H9 (cell line): ENCODE measurements around the gene TTC13. TPM values are rescaled to one million over a fixed set of nuclear protein-coding genes. Genes with fewer than 3 reads are reported as not detected.

Source experiments
- DNase-seq: peaks from one replicate; pipeline ENCODE4 v3.0.0-alpha.2; 2017
- H2AFZ ChIP-seq: one replicate; pipeline ENCODE4 v1.6.1; 2013; ENCODE audit warnings: mild to moderate bottlenecking, low read length, control low read depth, moderate library complexity
- H2AK5ac ChIP-seq: 2 replicates; pipeline ENCODE4 v1.6.1; 2013; ENCODE audit warnings: low read length, control low read depth, mixed read lengths; ENCODE audit not compliant: insufficient read length
- H2BK120ac ChIP-seq: one replicate; pipeline ENCODE4 v1.6.1; 2013; ENCODE audit warnings: low read depth, mild to moderate bottlenecking, low read length, control low read depth, inconsistent platforms; ENCODE audit not compliant: poor library complexity, severe bottlenecking
- H2BK12ac ChIP-seq: 2 replicates; pipeline ENCODE4 v1.6.1; 2013; ENCODE audit warnings: low read length, control low read depth, mixed read lengths, low read depth; ENCODE audit not compliant: insufficient read length
- H2BK15ac ChIP-seq: 2 replicates; pipeline ENCODE4 v1.6.1; 2013; ENCODE audit warnings: low read depth, low read length, control low read depth
- H2BK20ac ChIP-seq: one replicate; pipeline ENCODE4 v1.6.1; 2013; ENCODE audit warnings: low read depth, mild to moderate bottlenecking, low read length, control low read depth, inconsistent platforms; ENCODE audit not compliant: poor library complexity, severe bottlenecking
- H2BK5ac ChIP-seq: 2 replicates; pipeline ENCODE4 v1.6.1; 2013; ENCODE audit warnings: low read length, control low read depth, mixed read lengths; ENCODE audit not compliant: insufficient read length
- H3K14ac ChIP-seq: 2 replicates; pipeline ENCODE4 v1.6.1; 2013; ENCODE audit warnings: low read length, control low read depth; ENCODE audit not compliant: insufficient read depth
- H3K18ac ChIP-seq: 2 replicates; pipeline ENCODE4 v1.6.1; 2013; ENCODE audit warnings: low read depth, mild to moderate bottlenecking, mixed read lengths, low read length, control low read depth; ENCODE audit not compliant: insufficient read length
- H3K23ac ChIP-seq: 2 replicates; pipeline ENCODE4 v1.6.1; 2013; ENCODE audit warnings: low read length, control low read depth, mixed read lengths, low read depth; ENCODE audit not compliant: insufficient read length
- H3K23me2 ChIP-seq: 2 replicates; pipeline ENCODE4 v1.6.1; 2013; ENCODE audit warnings: low read depth, mild to moderate bottlenecking, mixed read lengths, low read length, control low read depth; ENCODE audit not compliant: insufficient read length, poor library complexity, severe bottlenecking
- H3K27ac ChIP-seq: 2 replicates; pipeline ENCODE4 v1.5.1; 2013; ENCODE audit warnings: low read length, control low read depth, mixed read lengths, low read depth; ENCODE audit not compliant: insufficient read length
- H3K27me3 ChIP-seq: 2 replicates; pipeline ENCODE4 v1.6.1; 2013; ENCODE audit warnings: low read length, control low read depth, inconsistent platforms; ENCODE audit not compliant: insufficient read depth
- H3K4ac ChIP-seq: 2 replicates; pipeline ENCODE4 v1.6.1; 2013; ENCODE audit warnings: low read depth, mild to moderate bottlenecking, control low read depth, inconsistent platforms, low read length, moderate library complexity
- H3K4me1 ChIP-seq: 2 replicates; pipeline ENCODE4 v1.6.1; 2013; ENCODE audit warnings: low read length, control low read depth, inconsistent platforms; ENCODE audit not compliant: insufficient read depth
- H3K4me2 ChIP-seq: 2 replicates; pipeline ENCODE4 v1.6.1; 2013; ENCODE audit warnings: low read length, control low read depth, mixed read lengths; ENCODE audit not compliant: insufficient read length, insufficient read depth
- H3K56ac ChIP-seq: 2 replicates; pipeline ENCODE4 v1.6.1; 2013; ENCODE audit warnings: low read depth, mild to moderate bottlenecking, mixed read lengths, low read length, control low read depth; ENCODE audit not compliant: insufficient read length
- H3K79me1 ChIP-seq: 2 replicates; pipeline ENCODE4 v1.6.1; 2013; ENCODE audit warnings: low read depth, mild to moderate bottlenecking, moderate library complexity, low read length, control low read depth, inconsistent platforms; ENCODE audit not compliant: insufficient read depth, poor library complexity, severe bottlenecking
- H3K79me2 ChIP-seq: 2 replicates; pipeline ENCODE4 v1.6.1; 2013; ENCODE audit warnings: low read length, control low read depth, inconsistent platforms; ENCODE audit not compliant: insufficient read depth
- H3K9ac ChIP-seq: 2 replicates; pipeline ENCODE4 v1.6.1; 2013; ENCODE audit warnings: low read length, control low read depth, mixed read lengths; ENCODE audit not compliant: insufficient read length; ENCODE audit errors: extremely low read depth
- H3K9me3 ChIP-seq: one replicate; pipeline ENCODE4 v1.6.1; 2013; ENCODE audit warnings: low read depth, low read length, inconsistent platforms; ENCODE audit not compliant: control insufficient read depth
- H3T11ph ChIP-seq: one replicate; pipeline ENCODE4 v1.6.1; 2013; ENCODE audit warnings: mild to moderate bottlenecking, low read length, control low read depth, inconsistent platforms
- H4K20me1 ChIP-seq: one replicate; pipeline ENCODE4 v1.6.1; 2013; ENCODE audit not compliant: control insufficient read depth, insufficient read length, insufficient read depth
- H4K5ac ChIP-seq: 2 replicates; pipeline ENCODE4 v1.6.1; 2013; ENCODE audit warnings: low read depth, mild to moderate bottlenecking, mixed read lengths, low read length, control low read depth; ENCODE audit not compliant: insufficient read length
- H4K8ac ChIP-seq: replicated peaks from 2 replicates; pipeline ENCODE4 v1.6.1; 2013; ENCODE audit warnings: low read length, control low read depth, mixed read lengths, low read depth; ENCODE audit not compliant: insufficient read length
- H4K91ac ChIP-seq: 2 replicates; pipeline ENCODE4 v1.6.1; 2013; ENCODE audit warnings: low read depth, mild to moderate bottlenecking, moderate library complexity, mixed read lengths, low read length, control low read depth; ENCODE audit not compliant: insufficient read length
- H3K27ac Mint-ChIP-seq, 3 experiments: 2 replicates in 2 of 3; 3 replicates in 1 of 3; pipeline ENCODE4 v1.8.0; 2020 to 2021; ENCODE audit warnings: mixed read lengths in 3 of 3, mild to moderate bottlenecking in 1 of 3, moderate library complexity in 1 of 3
- H3K27me3 Mint-ChIP-seq: 2 replicates; pipeline ENCODE4 v1.8.0; 2021; ENCODE audit warnings: low read depth, mild to moderate bottlenecking, moderate library complexity, mixed read lengths
- H3K36me3 Mint-ChIP-seq, 3 experiments: 2 replicates in 2 of 3; 3 replicates in 1 of 3; pipeline ENCODE4 v1.8.0; 2020 to 2021; ENCODE audit warnings: low read depth in 3 of 3, mixed read lengths in 3 of 3; ENCODE audit not compliant: insufficient read depth in 1 of 3
- H3K4me1 Mint-ChIP-seq, 2 experiments: 2 replicates each; pipeline ENCODE4 v1.8.0; 2020; ENCODE audit warnings: mixed read lengths in 2 of 2
- H3K4me3 Mint-ChIP-seq, 2 experiments: 2 replicates in 1 of 2; 3 replicates in 1 of 2; pipeline ENCODE4 v1.8.0; 2020 to 2021; ENCODE audit warnings: mild to moderate bottlenecking in 2 of 2, mixed read lengths in 2 of 2, moderate library complexity in 1 of 2
- H3K9me3 Mint-ChIP-seq, 2 experiments: 2 replicates in 1 of 2; 3 replicates in 1 of 2; pipeline ENCODE4 v1.8.0; 2020; ENCODE audit warnings: mild to moderate bottlenecking in 2 of 2, mixed read lengths in 2 of 2, moderate library complexity in 1 of 2
- CTCF ChIP-seq: fragments of 200-600 bp; sonication (generic); conservative IDR thresholded peaks from 3 replicates; pipeline ENCODE4 v1.8.0; 2021; ENCODE audit warnings: antibody characterized with exemption, mild to moderate bottlenecking
- WGBS: extraction: QIAGEN DNeasy Blood & Tissue Kit; methylation state at CpG from one replicate; pipeline ENCODE4 v1.1.7; 2013; ENCODE audit warnings: missing lambda C conversion rate, low lambda C conversion rate, mixed read lengths; ENCODE audit not compliant: insufficient read length; ENCODE audit errors: extremely low coverage; 5-methylcytosine and 5-hydroxymethylcytosine counted together
- total RNA-seq: library from RNA; stranded (reverse); gene quantifications from 2 replicates; pipeline ENCODE4 v1.2.1, GENCODE V29; 2021

TTC13 gene
- total RNA-seq, 1 experiment from 2014 or later, result 7.6 TPM

GRCh38 chr1:230906226-230906625 is 72.4 kb downstream of the TTC13 start:
- no peaks in the 10 kb centered on the region for H3K4me1 Mint-ChIP-seq
- H3K14ac ChIP-seq, result no peak overlapping the region
- H3K36me3 Mint-ChIP-seq, result no peaks in the 10 kb centered on the region; a peak in 1 of 7 replicates
- no peak overlapping the region for H2BK12ac ChIP-seq
- peaks cover 4% of the 10 kb centered on the region; the same call in 1 of the 2 replicates for H3K27me3 Mint-ChIP-seq
- H3K79me2 ChIP-seq, result no peaks in the 10 kb centered on the region
- H3K23me2 ChIP-seq, result no peaks in the 10 kb centered on the region
- H3K56ac ChIP-seq, result no peak overlapping the region
- H3K79me1 ChIP-seq, result no peaks in the 10 kb centered on the region
- DNase-seq, result no peak
- H3K4ac ChIP-seq, result no peak overlapping the region
- H4K20me1 ChIP-seq, result no peaks in the 10 kb centered on the region
- no peak overlapping the region for H3T11ph ChIP-seq
- no peaks in the 10 kb centered on the region for H3K9me3 ChIP-seq
- no peak overlapping the region for H3K27ac ChIP-seq
- H2BK15ac ChIP-seq, result no peak overlapping the region
- H3K9ac ChIP-seq, result no peak overlapping the region
- no peak for TF ChIP-seq CTCF
- no peak overlapping the region for H3K23ac ChIP-seq
- no peaks in the 10 kb centered on the region for H3K27me3 ChIP-seq
- H2BK20ac ChIP-seq, result no peak overlapping the region
- H3K4me1 ChIP-seq, result no peaks in the 10 kb centered on the region
- H3K27ac Mint-ChIP-seq, result no peak overlapping the region
- H3K18ac ChIP-seq, result no peak overlapping the region
- H3K4me3 Mint-ChIP-seq, result no peak overlapping the region
- H2BK5ac ChIP-seq, result no peak overlapping the region
- no peaks in the 10 kb centered on the region for H3K9me3 Mint-ChIP-seq
- H2AFZ ChIP-seq, result no peak overlapping the region
- WGBS, result no CpG with 5 or more reads among the region's 2 CpGs
- H4K8ac ChIP-seq, result no peak overlapping the region
- no peak overlapping the region for H4K5ac ChIP-seq
- no peak overlapping the region for H4K91ac ChIP-seq
- H2AK5ac ChIP-seq, result no peak overlapping the region
- H3K4me2 ChIP-seq, result no peak overlapping the region
- H2BK120ac ChIP-seq, result no peak overlapping the region
